ENCODE data around the gene PHF10.

Gene PHF10

DNA sequence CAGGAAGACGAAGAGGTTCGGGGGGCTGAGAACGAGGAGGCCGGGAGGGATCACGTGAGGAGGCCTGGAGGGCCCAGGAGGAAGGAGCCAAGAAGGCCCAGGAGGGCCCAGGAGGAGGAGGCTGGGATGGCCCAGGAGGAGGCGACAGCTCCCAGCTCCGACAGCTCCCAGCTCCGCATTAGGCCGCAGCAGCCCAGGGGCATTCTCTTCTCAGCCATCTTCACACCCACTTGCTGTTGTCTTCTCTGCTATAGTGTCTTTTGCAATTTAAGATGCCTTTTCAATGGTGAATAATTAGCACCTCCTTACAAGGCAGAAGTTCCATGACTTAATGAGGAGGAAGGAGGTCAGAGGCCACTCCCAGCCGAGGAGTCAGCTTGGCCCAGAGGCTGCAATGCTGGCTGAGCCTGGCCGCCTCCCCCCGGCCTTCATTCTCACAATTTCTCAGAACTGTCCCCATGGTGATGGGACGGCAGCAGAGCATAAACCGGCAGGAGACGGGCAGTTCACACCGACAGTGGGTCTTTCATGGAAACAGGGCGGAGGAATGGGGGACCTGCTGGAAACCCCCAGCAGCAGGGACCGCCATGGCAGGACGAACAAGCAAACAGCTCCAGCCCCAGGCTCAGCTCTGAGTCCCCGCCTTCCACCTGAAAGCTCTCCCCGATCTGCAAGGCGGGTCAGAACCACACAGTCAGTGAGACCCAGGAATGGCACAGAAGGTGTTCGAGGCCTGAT is 67.6 kb downstream of the PHF10 start:
- no peak overlapping the region for H3K4me3 ChIP-seq (replicated peaks; ENCODE audit: insufficient read depth, low read length)
- no peaks in the 10 kb centered on the region for H3K27me3 ChIP-seq (ENCODE audit: insufficient read depth, poor library complexity, severe bottlenecking)
- TF ChIP-seq CTCF (IDR thresholded peaks at IDR 0.05; ENCODE audit: insufficient read depth, low read length) (no peak), SPI1 (IDR thresholded peaks at IDR 0.05; ENCODE audit: borderline replicate concordance, low read depth) (no peak), POLR2AphosphoS5 (IDR thresholded peaks at IDR 0.05; ENCODE audit: low read depth) (no peak), GABPA (IDR thresholded peaks at IDR 0.05; ENCODE audit: low read depth) (no peak)
- TF ChIP-seq, protein P1, sequence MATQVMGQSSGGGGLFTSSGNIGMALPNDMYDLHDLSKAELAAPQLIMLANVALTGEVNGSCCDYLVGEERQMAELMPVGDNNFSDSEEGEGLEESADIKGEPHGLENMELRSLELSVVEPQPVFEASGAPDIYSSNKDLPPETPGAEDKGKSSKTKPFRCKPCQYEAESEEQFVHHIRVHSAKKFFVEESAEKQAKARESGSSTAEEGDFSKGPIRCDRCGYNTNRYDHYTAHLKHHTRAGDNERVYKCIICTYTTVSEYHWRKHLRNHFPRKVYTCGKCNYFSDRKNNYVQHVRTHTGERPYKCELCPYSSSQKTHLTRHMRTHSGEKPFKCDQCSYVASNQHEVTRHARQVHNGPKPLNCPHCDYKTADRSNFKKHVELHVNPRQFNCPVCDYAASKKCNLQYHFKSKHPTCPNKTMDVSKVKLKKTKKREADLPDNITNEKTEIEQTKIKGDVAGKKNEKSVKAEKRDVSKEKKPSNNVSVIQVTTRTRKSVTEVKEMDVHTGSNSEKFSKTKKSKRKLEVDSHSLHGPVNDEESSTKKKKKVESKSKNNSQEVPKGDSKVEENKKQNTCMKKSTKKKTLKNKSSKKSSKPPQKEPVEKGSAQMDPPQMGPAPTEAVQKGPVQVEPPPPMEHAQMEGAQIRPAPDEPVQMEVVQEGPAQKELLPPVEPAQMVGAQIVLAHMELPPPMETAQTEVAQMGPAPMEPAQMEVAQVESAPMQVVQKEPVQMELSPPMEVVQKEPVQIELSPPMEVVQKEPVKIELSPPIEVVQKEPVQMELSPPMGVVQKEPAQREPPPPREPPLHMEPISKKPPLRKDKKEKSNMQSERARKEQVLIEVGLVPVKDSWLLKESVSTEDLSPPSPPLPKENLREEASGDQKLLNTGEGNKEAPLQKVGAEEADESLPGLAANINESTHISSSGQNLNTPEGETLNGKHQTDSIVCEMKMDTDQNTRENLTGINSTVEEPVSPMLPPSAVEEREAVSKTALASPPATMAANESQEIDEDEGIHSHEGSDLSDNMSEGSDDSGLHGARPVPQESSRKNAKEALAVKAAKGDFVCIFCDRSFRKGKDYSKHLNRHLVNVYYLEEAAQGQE (IDR thresholded peaks at IDR 0.05; ENCODE audit: insufficient replicate concordance, low read depth) = no peak

GRCh38 chr6:169654598-169655391 is 69.5 kb downstream of the PHF10 start:
- DNase-seq (ENCODE audit: low read depth in 1 of 2, low spot score in 1 of 2) = no peak
- no peak overlapping the region for H3K27ac ChIP-seq (replicated peaks)
- no peak overlapping the region for H3K4me3 ChIP-seq (replicated peaks; ENCODE audit: insufficient read depth, low read length)
- TF ChIP-seq GABPA (IDR thresholded peaks at IDR 0.05; ENCODE audit: low read depth) = no peak
- TF ChIP-seq, protein P1 (IDR thresholded peaks at IDR 0.05; ENCODE audit: insufficient replicate concordance, low read depth) = no peak
- no peak for TF ChIP-seq SPI1 (IDR thresholded peaks at IDR 0.05; ENCODE audit: borderline replicate concordance, low read depth)
- no peak for TF ChIP-seq POLR2AphosphoS5 (IDR thresholded peaks at IDR 0.05; ENCODE audit: low read depth)
- no peak for TF ChIP-seq CTCF (IDR thresholded peaks at IDR 0.05; ENCODE audit: insufficient read depth, low read length)
- no peaks in the 10 kb centered on the region for H3K27me3 ChIP-seq (ENCODE audit: insufficient read depth, poor library complexity, severe bottlenecking)

More for the DNA sequence above, 67.6 kb downstream of the PHF10 start:
- DNase-seq (ENCODE audit: low read depth in 1 of 2, low spot score in 1 of 2) = no peak
- no peak overlapping the region for H3K27ac ChIP-seq (replicated peaks)

Measured in HL-60 (cell line).